Mammary epithelial cell (primary cell): ENCODE measurements around the gene RASAL3.

Source experiments
- CTCF ChIP-seq, 2 donors: IDR thresholded peaks in 1 of 2; conservative IDR thresholded peaks in 1 of 2; 2 replicates each; pipeline ENCODE4 v1.5.1; 2011 to 2012; ENCODE audit warnings: inconsistent platforms in 2 of 2, low read length in 2 of 2, mild to moderate bottlenecking in 2 of 2, control low read depth in 1 of 2, low read depth in 1 of 2; ENCODE audit not compliant: insufficient read depth in 1 of 2; ENCODE audit errors: extremely low read depth in 1 of 2
- EZH2 ChIP-seq: IDR thresholded peaks from 2 replicates; pipeline ENCODE4 v1.6.1; 2012; ENCODE audit warnings: low read length, inconsistent platforms, borderline replicate concordance

- no peak for TF ChIP-seq CTCF (conservative IDR thresholded peaks at IDR 0.05 in 1 of 2, IDR thresholded peaks at IDR 0.05 in 1 of 2; ENCODE audit: extremely low read depth in 1 of 2, insufficient read depth in 1 of 2, low read depth in 1 of 2, low read length in 2 of 2)
- TF ChIP-seq EZH2: no peak
Observed at GRCh38 chr19:15506074-15506571, 41.8 kb upstream of the RASAL3 start.
